Neural cell (in vitro differentiated cells): ENCODE data around the gene ANKRD13C. TPM values are rescaled to one million over a fixed set of nuclear protein-coding genes. Genes with fewer than 3 reads are reported as not detected.

Source experiments
- H2AFZ ChIP-seq: fragments of 200-600, 300-800 bp; sonication (generic), shearing (Covaris generic); 2 replicates; pipeline ENCODE4 v1.6.0; 2014; ENCODE audit warnings: low read depth, mild to moderate bottlenecking, antibody characterized with exemption, low read length, moderate library complexity
- H3F3A ChIP-seq: fragments of 200-600 bp; shearing (Covaris generic); 2 replicates; pipeline ENCODE4 v1.6.1; 2016; ENCODE audit warnings: mild to moderate bottlenecking, moderate library complexity, mixed read lengths, antibody characterized with exemption, low read length; ENCODE audit not compliant: insufficient read depth, poor library complexity, severe bottlenecking
- H3K27ac ChIP-seq: fragments of 200-600, 300-800 bp; sonication (generic), shearing (Covaris generic); 2 replicates; pipeline ENCODE4 v1.5.1; 2014; ENCODE audit warnings: mild to moderate bottlenecking, low read length, moderate library complexity
- H3K27me3 ChIP-seq: fragments of 300-800, 200-600 bp; sonication (generic), shearing (Covaris generic); 2 replicates; pipeline ENCODE4 v1.6.0; 2014; ENCODE audit warnings: mild to moderate bottlenecking, low read depth, low read length, moderate library complexity; ENCODE audit not compliant: insufficient read depth
- H3K36me3 ChIP-seq: fragments of 300-800, 200-600 bp; sonication (generic), shearing (Covaris generic); 2 replicates; pipeline ENCODE4 v1.5.1; 2014; ENCODE audit warnings: mild to moderate bottlenecking, antibody characterized with exemption, low read length, moderate library complexity; ENCODE audit not compliant: insufficient read depth
- H3K4me2 ChIP-seq: fragments of 300-800, 200-600 bp; sonication (generic), shearing (Covaris generic); 2 replicates; pipeline ENCODE4 v1.6.0; 2014; ENCODE audit warnings: mild to moderate bottlenecking, low read length
- H3K4me3 ChIP-seq: fragments of 300-800, 200-600 bp; sonication (generic), shearing (Covaris generic); 2 replicates; pipeline ENCODE4 v1.5.1; 2014; ENCODE audit warnings: mild to moderate bottlenecking, low read length, moderate library complexity
- H3K79me2 ChIP-seq: fragments of 200-600 bp; shearing (Covaris generic); replicated peaks from 2 replicates; pipeline ENCODE4 v1.6.0; 2014; ENCODE audit warnings: mild to moderate bottlenecking, low read length, moderate library complexity; ENCODE audit not compliant: insufficient read depth
- H3K9ac ChIP-seq: fragments of 300-800, 200-600 bp; sonication (generic), shearing (Covaris generic); 2 replicates; pipeline ENCODE4 v1.6.1; 2016; ENCODE audit warnings: mild to moderate bottlenecking, low read length, mixed read lengths
- H3K9me2 ChIP-seq: fragments of 200-600 bp; shearing (Covaris generic); 2 replicates; pipeline ENCODE4 v1.6.1; 2016; ENCODE audit warnings: mild to moderate bottlenecking, low read length, mixed read lengths; ENCODE audit not compliant: insufficient read depth
- H3K9me3 ChIP-seq: fragments of 200-600, 300-800 bp; sonication (generic), shearing (Covaris generic); 2 replicates; pipeline ENCODE4 v1.6.1; 2016; ENCODE audit warnings: mild to moderate bottlenecking, mixed run types, low read length, moderate library complexity, mixed read lengths
- H4K20me1 ChIP-seq: fragments of 200-600 bp; shearing (Covaris generic); 2 replicates; pipeline ENCODE4 v1.6.1; 2016; ENCODE audit warnings: mild to moderate bottlenecking, mixed run types; ENCODE audit not compliant: insufficient read depth
- EP300 ChIP-seq: fragments of 450-650 bp; conservative IDR thresholded peaks from 2 replicates; pipeline ENCODE4 v1.6.1; 2014; ENCODE audit warnings: antibody characterized with exemption, mild to moderate bottlenecking, moderate library complexity; ENCODE audit not compliant: poor library complexity, severe bottlenecking
- EZH2 ChIP-seq: fragments of 200-600, 300-800 bp; shearing (Covaris generic), sonication (generic); IDR thresholded peaks from 2 replicates; pipeline ENCODE4 v1.6.1; 2014; ENCODE audit warnings: antibody characterized with exemption, low read length, borderline replicate concordance, mild to moderate bottlenecking; ENCODE audit not compliant: insufficient read depth, poor library complexity, severe bottlenecking
- MXI1 ChIP-seq: fragments of 450-650 bp; conservative IDR thresholded peaks from 2 replicates; pipeline ENCODE4 v1.6.1; 2014; ENCODE audit warnings: antibody characterized with exemption, mild to moderate bottlenecking; ENCODE audit not compliant: poor library complexity, severe bottlenecking
- POLR2AphosphoS5 ChIP-seq: IDR thresholded peaks from 2 replicates; pipeline ENCODE4 v1.6.1; 2012
- RAD21 ChIP-seq: fragments of 450-650 bp; conservative IDR thresholded peaks from 2 replicates; pipeline ENCODE4 v1.6.1; 2014; ENCODE audit warnings: antibody characterized with exemption, mild to moderate bottlenecking, moderate library complexity
- SMC3 ChIP-seq: fragments of 450-650 bp; conservative IDR thresholded peaks from 2 replicates; pipeline ENCODE4 v1.6.1; 2014; ENCODE audit warnings: antibody characterized with exemption, mild to moderate bottlenecking, moderate library complexity; ENCODE audit not compliant: poor library complexity
- TAF1 ChIP-seq: IDR thresholded peaks from 2 replicates; pipeline ENCODE4 v1.6.1; 2012; ENCODE audit warnings: low read depth
- polyA plus RNA-seq: library from polyadenylated mRNA; depleted of rRNA; stranded (reverse); fragments of >200 nt; gene quantifications from 2 replicates; pipeline ENCODE4 v1.2.3, GENCODE V29; 2014
- TF ChIP-seq, protein P1 (sequence below): IDR thresholded peaks from 2 replicates; pipeline ENCODE4 v1.6.1; 2012; ENCODE audit warnings: borderline replicate concordance
- TF ChIP-seq, protein P2 (sequence below): fragments of 450-650 bp; IDR thresholded peaks from 2 replicates; pipeline ENCODE4 v1.5.1; 2014; ENCODE audit warnings: antibody characterized with exemption, mild to moderate bottlenecking, moderate library complexity; ENCODE audit not compliant: poor library complexity, severe bottlenecking

ANKRD13C gene
- polyA plus RNA-seq, 1 donor from 2014 or later, result 53.3 TPM

DNA sequence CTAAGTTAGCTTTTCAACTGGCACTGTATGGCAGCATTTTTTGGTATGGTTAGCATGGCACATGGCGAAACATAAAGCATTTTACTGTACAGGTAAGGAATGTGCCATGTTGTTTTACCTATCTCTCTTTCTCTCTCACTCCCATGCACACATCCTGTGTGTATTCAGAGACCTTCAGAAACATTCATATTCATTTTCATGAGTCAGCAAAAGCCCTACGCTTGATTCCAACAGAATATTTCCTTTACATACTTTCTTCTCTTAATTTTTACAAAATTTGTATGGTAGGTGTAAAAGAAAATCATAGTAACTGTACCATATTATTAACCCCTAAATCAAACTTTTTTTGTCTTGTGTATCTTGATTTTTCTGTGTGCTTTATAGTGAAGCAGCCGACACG lies 123.0 kb downstream of the ANKRD13C start:
- peaks cover 15% of the 10 kb centered on the region for H4K20me1 ChIP-seq
- H3K27ac ChIP-seq, result no peak overlapping the region
- H3K4me3 ChIP-seq, result no peak overlapping the region
- H3K79me2 ChIP-seq, result peaks cover 28% of the 10 kb centered on the region
- H2AFZ ChIP-seq, result no peak overlapping the region
- H3K9ac ChIP-seq, result no peak overlapping the region
- H3K36me3 ChIP-seq, result peaks cover 27% of the 10 kb centered on the region
- TF ChIP-seq POLR2AphosphoS5 (no peak), EZH2 (no peak), MXI1 (no peak), SMC3 (no peak), RAD21 (no peak), TAF1 (no peak), EP300 (no peak)
- TF ChIP-seq, protein P1, sequence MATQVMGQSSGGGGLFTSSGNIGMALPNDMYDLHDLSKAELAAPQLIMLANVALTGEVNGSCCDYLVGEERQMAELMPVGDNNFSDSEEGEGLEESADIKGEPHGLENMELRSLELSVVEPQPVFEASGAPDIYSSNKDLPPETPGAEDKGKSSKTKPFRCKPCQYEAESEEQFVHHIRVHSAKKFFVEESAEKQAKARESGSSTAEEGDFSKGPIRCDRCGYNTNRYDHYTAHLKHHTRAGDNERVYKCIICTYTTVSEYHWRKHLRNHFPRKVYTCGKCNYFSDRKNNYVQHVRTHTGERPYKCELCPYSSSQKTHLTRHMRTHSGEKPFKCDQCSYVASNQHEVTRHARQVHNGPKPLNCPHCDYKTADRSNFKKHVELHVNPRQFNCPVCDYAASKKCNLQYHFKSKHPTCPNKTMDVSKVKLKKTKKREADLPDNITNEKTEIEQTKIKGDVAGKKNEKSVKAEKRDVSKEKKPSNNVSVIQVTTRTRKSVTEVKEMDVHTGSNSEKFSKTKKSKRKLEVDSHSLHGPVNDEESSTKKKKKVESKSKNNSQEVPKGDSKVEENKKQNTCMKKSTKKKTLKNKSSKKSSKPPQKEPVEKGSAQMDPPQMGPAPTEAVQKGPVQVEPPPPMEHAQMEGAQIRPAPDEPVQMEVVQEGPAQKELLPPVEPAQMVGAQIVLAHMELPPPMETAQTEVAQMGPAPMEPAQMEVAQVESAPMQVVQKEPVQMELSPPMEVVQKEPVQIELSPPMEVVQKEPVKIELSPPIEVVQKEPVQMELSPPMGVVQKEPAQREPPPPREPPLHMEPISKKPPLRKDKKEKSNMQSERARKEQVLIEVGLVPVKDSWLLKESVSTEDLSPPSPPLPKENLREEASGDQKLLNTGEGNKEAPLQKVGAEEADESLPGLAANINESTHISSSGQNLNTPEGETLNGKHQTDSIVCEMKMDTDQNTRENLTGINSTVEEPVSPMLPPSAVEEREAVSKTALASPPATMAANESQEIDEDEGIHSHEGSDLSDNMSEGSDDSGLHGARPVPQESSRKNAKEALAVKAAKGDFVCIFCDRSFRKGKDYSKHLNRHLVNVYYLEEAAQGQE, result no peak
- TF ChIP-seq, protein P2, sequence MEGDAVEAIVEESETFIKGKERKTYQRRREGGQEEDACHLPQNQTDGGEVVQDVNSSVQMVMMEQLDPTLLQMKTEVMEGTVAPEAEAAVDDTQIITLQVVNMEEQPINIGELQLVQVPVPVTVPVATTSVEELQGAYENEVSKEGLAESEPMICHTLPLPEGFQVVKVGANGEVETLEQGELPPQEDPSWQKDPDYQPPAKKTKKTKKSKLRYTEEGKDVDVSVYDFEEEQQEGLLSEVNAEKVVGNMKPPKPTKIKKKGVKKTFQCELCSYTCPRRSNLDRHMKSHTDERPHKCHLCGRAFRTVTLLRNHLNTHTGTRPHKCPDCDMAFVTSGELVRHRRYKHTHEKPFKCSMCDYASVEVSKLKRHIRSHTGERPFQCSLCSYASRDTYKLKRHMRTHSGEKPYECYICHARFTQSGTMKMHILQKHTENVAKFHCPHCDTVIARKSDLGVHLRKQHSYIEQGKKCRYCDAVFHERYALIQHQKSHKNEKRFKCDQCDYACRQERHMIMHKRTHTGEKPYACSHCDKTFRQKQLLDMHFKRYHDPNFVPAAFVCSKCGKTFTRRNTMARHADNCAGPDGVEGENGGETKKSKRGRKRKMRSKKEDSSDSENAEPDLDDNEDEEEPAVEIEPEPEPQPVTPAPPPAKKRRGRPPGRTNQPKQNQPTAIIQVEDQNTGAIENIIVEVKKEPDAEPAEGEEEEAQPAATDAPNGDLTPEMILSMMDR, result no peak
- H3F3A ChIP-seq, result no peaks in the 10 kb centered on the region
- H3K9me3 ChIP-seq, result no peaks in the 10 kb centered on the region
- no peak overlapping the region for H3K4me2 ChIP-seq
- H3K9me2 ChIP-seq, result no peaks in the 10 kb centered on the region
- H3K27me3 ChIP-seq, result no peaks in the 10 kb centered on the region

DNA sequence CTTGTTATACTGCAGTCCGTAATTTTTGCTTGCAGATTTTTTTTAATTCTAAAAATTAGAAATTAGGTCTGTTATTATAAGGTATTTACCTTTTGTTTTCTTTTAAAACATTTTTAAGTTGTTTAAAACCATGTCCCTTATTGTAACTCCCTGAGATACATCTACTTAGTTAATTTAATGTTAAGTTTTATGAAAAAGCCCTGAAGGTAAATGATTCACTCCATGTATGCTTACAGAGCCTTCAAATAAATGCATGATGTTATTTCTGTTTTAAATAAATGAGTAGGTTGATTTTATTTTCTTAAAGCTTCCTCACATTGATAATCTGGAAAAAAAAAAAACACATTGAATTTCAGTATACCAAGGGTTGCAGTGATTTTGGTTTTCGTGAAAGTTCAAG lies 125.9 kb downstream of the ANKRD13C start:
- Histone ChIP-seq H3K79me2 (peaks cover 56% of the 10 kb centered on the region), H3K9ac (no peak overlapping the region), H3K9me2 (no peaks in the 10 kb centered on the region), H3K36me3 (peaks cover 21% of the 10 kb centered on the region), H3K4me3 (no peak overlapping the region), H3K27ac (no peak overlapping the region), H3K27me3 (no peaks in the 10 kb centered on the region), H2AFZ (no peak overlapping the region), H3K4me2 (no peak overlapping the region), H3K9me3 (no peaks in the 10 kb centered on the region), H3F3A (no peaks in the 10 kb centered on the region), H4K20me1 (peaks cover 25% of the 10 kb centered on the region)
- TF ChIP-seq EZH2 (no peak), MXI1 (no peak), POLR2AphosphoS5 (no peak), SMC3 (no peak), EP300 (no peak), RAD21 (no peak), TAF1 (no peak)
- TF ChIP-seq, protein P2, result no peak
- TF ChIP-seq, protein P1, result no peak
